ENCODE results near the gene TAB2. TPM values are rescaled to one million over a fixed set of nuclear protein-coding genes. Genes with fewer than 3 reads are reported as not detected.

The TAB2 gene
- polyA plus RNA-seq, 1 experiment = 23.9 TPM

- DNase-seq (ENCODE audit: low read depth) = peak; percentile 60
- ChIA-PET POLR2A (interaction anchor here (0.6 kb wide), 2 partner anchors 300 to 308 kb away, joined by 3 to 8 read pairs; no protein-coding TSS in a partner anchor), CTCF (interaction anchor here (1.0 to 1.1 kb wide), 2 partner anchors 57 to 255 kb away, joined by 3 read pairs; no protein-coding TSS in a partner anchor)
- no peaks in the 10 kb centered on the region for H3K27me3 ChIP-seq (ENCODE audit: control insufficient read depth, insufficient read depth, low read length)
- no peak for TF ChIP-seq CTCF (IDR thresholded peaks at IDR 0.05; ENCODE audit: insufficient read depth, low read depth, low read length)
- no peaks in the 10 kb centered on the region for H3K36me3 ChIP-seq (ENCODE audit: control insufficient read depth, insufficient read depth, low read length)
- no peak overlapping the region for H3K4me3 ChIP-seq (ENCODE audit: low read depth, low read length)
These were observed 17.2 kb downstream of the TAB2 start for GRCh38 chr6:149334682-149335160.

GRCh38 chr6:149335924-149336608, 18.6 kb downstream of the TAB2 start:
- no peak overlapping the region for H3K4me3 ChIP-seq (ENCODE audit: low read depth, low read length)
- no peaks in the 10 kb centered on the region for H3K27me3 ChIP-seq (ENCODE audit: control insufficient read depth, insufficient read depth, low read length)
- ChIA-PET POLR2A (no interaction called here), CTCF (interaction anchor here (1.1 to 1.3 kb wide), 2 partner anchors 15 to 56 kb away, joined by 3 read pairs; no protein-coding TSS in a partner anchor)
- peak; percentile 36 for DNase-seq (ENCODE audit: low read depth)
- H3K36me3 ChIP-seq (ENCODE audit: control insufficient read depth, insufficient read depth, low read length) = no peaks in the 10 kb centered on the region
- no peak for TF ChIP-seq CTCF (IDR thresholded peaks at IDR 0.05; ENCODE audit: insufficient read depth, low read depth, low read length)

- TF ChIP-seq CTCF (IDR thresholded peaks at IDR 0.05; ENCODE audit: insufficient read depth, low read depth, low read length) = no peak
- ChIA-PET POLR2A (no interaction called here), CTCF (interaction anchor here (0.6 to 1.3 kb wide), 2 partner anchors 15 to 99 kb away, joined by 3 read pairs; no protein-coding TSS in a partner anchor)
- H3K36me3 ChIP-seq (ENCODE audit: control insufficient read depth, insufficient read depth, low read length) = no peaks in the 10 kb centered on the region
- no peaks in the 10 kb centered on the region for H3K27me3 ChIP-seq (ENCODE audit: control insufficient read depth, insufficient read depth, low read length)
- H3K4me3 ChIP-seq (ENCODE audit: low read depth, low read length) = no peak overlapping the region
- DNase-seq (ENCODE audit: low read depth) = no peak
These were observed 19.1 kb downstream of the TAB2 start for GRCh38 chr6:149336609-149336928.

GRCh38 chr6:149337320-149337719, 19.8 kb downstream of the TAB2 start:
- no peak for TF ChIP-seq CTCF (IDR thresholded peaks at IDR 0.05; ENCODE audit: insufficient read depth, low read depth, low read length)
- POLR2A ChIA-PET = no interaction called here

GRCh38 chr6:149340200-149340599, 22.7 kb downstream of the TAB2 start:
- no peak for TF ChIP-seq CTCF (IDR thresholded peaks at IDR 0.05; ENCODE audit: insufficient read depth, low read depth, low read length)
- Histone ChIP-seq H3K36me3 (ENCODE audit: control insufficient read depth, insufficient read depth, low read length) (no peaks in the 10 kb centered on the region), H3K27me3 (ENCODE audit: control insufficient read depth, insufficient read depth, low read length) (no peaks in the 10 kb centered on the region), H3K4me3 (ENCODE audit: low read depth, low read length) (no peak overlapping the region)
- POLR2A ChIA-PET = no interaction called here
- no peak for DNase-seq (ENCODE audit: low read depth)
- CTCF ChIA-PET = no interaction called here

More at GRCh38 chr6:149337320-149337719, 19.8 kb downstream of the TAB2 start:
- CTCF ChIA-PET = interaction anchor here (0.6 to 1.6 kb wide), 2 partner anchors 12 to 100 kb away, joined by 3 to 4 read pairs; no protein-coding TSS in a partner anchor
- Histone ChIP-seq H3K36me3 (ENCODE audit: control insufficient read depth, insufficient read depth, low read length) (no peaks in the 10 kb centered on the region), H3K4me3 (ENCODE audit: low read depth, low read length) (no peak overlapping the region), H3K27me3 (ENCODE audit: control insufficient read depth, insufficient read depth, low read length) (no peaks in the 10 kb centered on the region)
- DNase-seq (ENCODE audit: low read depth) = no peak
